Astrocyte (in vitro differentiated cells and primary cell): ENCODE data around the gene APLP2.

Experiments
- CTCF ChIP-seq: IDR thresholded peaks from 2 replicates; pipeline ENCODE4 v1.5.1; 2011; ENCODE audit warnings: low read depth, mild to moderate bottlenecking, inconsistent platforms, low read length, moderate library complexity; ENCODE audit not compliant: insufficient read depth
- EZH2 ChIP-seq: IDR thresholded peaks from 2 replicates; pipeline ENCODE4 v1.6.1; 2012; ENCODE audit warnings: mild to moderate bottlenecking, low read length, inconsistent platforms; ENCODE audit not compliant: insufficient read depth

GRCh38 chr11:130148796-130149326 lies 79.2 kb downstream of the APLP2 start:
- no peak for TF ChIP-seq CTCF
- TF ChIP-seq EZH2, result no peak
